HG03439 (cell line): ENCODE results near the gene RTBDN.
"Not testable (repeated sequence)": the region's sequence is repeated elsewhere in the genome, so short reads cannot be mapped to it uniquely, and the experiment has no call there.

Source experiments
- ATAC-seq: cut with Tn5 transposase; IDR thresholded peaks from one replicate; pipeline ENCODE4 v1.9.1; 2021; ENCODE audit warnings: mild to moderate bottlenecking, moderate library complexity; ENCODE audit not compliant: unreplicated experiment

RTBDN gene

GRCh38 chr19:12825254-12826131, 8.9 kb downstream of the RTBDN start:
- ATAC-seq = no peak

- ATAC-seq = no peak
Measured at GRCh38 chr19:12821761-12822160, 12.6 kb downstream of the RTBDN start.

- ATAC-seq = not testable (repeated sequence)
Measured at GRCh38 chr19:12817810-12818209, 16.6 kb downstream of the RTBDN start.

GRCh38 chr19:12817188-12817587, 17.2 kb downstream of the RTBDN start:
- ATAC-seq = not testable (repeated sequence)

- no peak for ATAC-seq
Measured at GRCh38 chr19:12815088-12815487, 19.3 kb downstream of the RTBDN start.

GRCh38 chr19:12806242-12807081, 27.9 kb downstream of the RTBDN start, which contains the start of gene RNASEH2A:
Gene RNASEH2A (plus strand): TSS chr19:12806584. CDS start chr19:12806674, 90 bp downstream.
- peak; percentile 64 for ATAC-seq

- no peak for ATAC-seq
Measured at GRCh38 chr19:12804051-12804450, 30.3 kb downstream of the RTBDN start.

GRCh38 chr19:12802267-12803106, 31.9 kb downstream of the RTBDN start:
- no peak for ATAC-seq

GRCh38 chr19:12801466-12802266, 32.7 kb downstream of the RTBDN start, which contains the start of the genes PRDX2 and THSD8:
Gene PRDX2 (minus strand): TSS chr19:12801800. CDS start chr19:12801261, 539 bp downstream.
Gene THSD8 (plus strand): TSS chr19:12802069. CDS start chr19:12802072, 3 bp downstream.
- ATAC-seq = no peak

GRCh38 chr19:12800923-12801465, 33.4 kb downstream of the RTBDN start:
- ATAC-seq = no peak

GRCh38 chr19:12800466-12800770, 34.0 kb downstream of the RTBDN start:
- no peak for ATAC-seq

- ATAC-seq = no peak
Measured at GRCh38 chr19:12799742-12800465, 34.5 kb downstream of the RTBDN start.

- not testable (repeated sequence) for ATAC-seq
Measured at GRCh38 chr19:12797607-12798006, 36.8 kb downstream of the RTBDN start.

GRCh38 chr19:12797141-12797587, 37.2 kb downstream of the RTBDN start:
- no peak for ATAC-seq

- ATAC-seq = no peak
Measured at GRCh38 chr19:12796146-12797071, 38.0 kb downstream of the RTBDN start.

GRCh38 chr19:12794971-12795381, 39.4 kb downstream of the RTBDN start:
- ATAC-seq = no peak

GRCh38 chr19:12794196-12794941, 40.0 kb downstream of the RTBDN start:
- ATAC-seq = no peak
